Adrenal gland (tissue), 5 donors: Measurements from ENCODE around the gene BIRC5.

ENCODE experiments used
- CTCF ChIP-seq, 6 experiments: fragments of 450-650 bp in 4 of 6; fragments of 200-600 bp in 2 of 6; sonication (generic) in 1 of 6; IDR thresholded peaks; 1 replicate in 5 of 6; 2 replicates in 1 of 6; pipeline versions ENCODE4 v1.5.1 to v1.8.0; 2016 to 2021; ENCODE audit warnings: antibody characterized with exemption in 6 of 6, mild to moderate bottlenecking in 2 of 6, moderate library complexity in 1 of 6
- POLR2A ChIP-seq, 2 donors: fragments of 450-650 bp; IDR thresholded peaks; one replicate each; pipeline ENCODE4 v1.6.1; 2017; ENCODE audit warnings: antibody characterized with exemption in 2 of 2, mild to moderate bottlenecking in 2 of 2, moderate library complexity in 1 of 2
- donor health status: DM: no; HTN: no; CAD: no.

DNA sequence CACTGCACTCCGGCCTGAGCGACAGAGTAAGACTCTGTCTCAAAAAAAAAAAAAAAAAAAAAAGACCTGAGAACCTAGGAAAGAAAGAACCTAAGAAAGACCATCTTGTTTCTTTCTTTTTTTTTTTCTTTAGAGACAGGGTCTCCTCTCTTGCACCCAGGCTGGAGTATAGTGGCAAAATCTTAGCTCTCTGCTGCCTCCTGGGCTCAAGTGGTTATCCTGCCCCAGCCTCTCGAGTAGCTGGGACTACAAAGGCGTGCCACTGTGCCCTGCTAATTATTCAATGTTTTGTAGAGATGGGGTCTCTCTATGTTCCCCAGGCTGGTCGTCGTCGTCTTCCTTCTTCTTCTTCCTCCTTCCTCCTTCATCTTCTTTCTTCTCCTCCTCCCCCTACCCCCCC lies 7.8 kb upstream of the BIRC5 start:
- no peak for TF ChIP-seq CTCF (IDR thresholded peaks at IDR 0.05)
- TF ChIP-seq POLR2A (IDR thresholded peaks at IDR 0.05): no peak
